Ishikawa (cell line): Measurements from ENCODE around the gene WNT11.

Experiments used
- CEBPB ChIP-seq: IDR thresholded peaks from 2 replicates; pipeline ENCODE4 v1.6.1; 2012
- CREB1 ChIP-seq: IDR thresholded peaks from 2 replicates; pipeline ENCODE4 v1.6.1; 2012; ENCODE audit warnings: low read depth
- EGR1 ChIP-seq: IDR thresholded peaks from 2 replicates; pipeline ENCODE4 v1.6.1; 2012
- EP300 ChIP-seq: IDR thresholded peaks from 2 replicates; pipeline ENCODE4 v1.6.1; 2012; ENCODE audit warnings: borderline replicate concordance
- FOXM1 ChIP-seq: IDR thresholded peaks from 2 replicates; pipeline ENCODE4 v1.6.1; 2012; ENCODE audit warnings: low read depth, borderline replicate concordance
- NFIC ChIP-seq: IDR thresholded peaks from 2 replicates; pipeline ENCODE4 v1.6.1; 2012
- RAD21 ChIP-seq: IDR thresholded peaks from 2 replicates; pipeline ENCODE4 v1.6.1; 2012; ENCODE audit warnings: low read depth
- TAF1 ChIP-seq: IDR thresholded peaks from 2 replicates; pipeline ENCODE4 v1.6.1; 2012; ENCODE audit warnings: low read depth, mild to moderate bottlenecking
- TCF12 ChIP-seq: IDR thresholded peaks from 2 replicates; pipeline ENCODE4 v1.6.1; 2012; ENCODE audit warnings: low read depth
- TEAD4 ChIP-seq: IDR thresholded peaks from 2 replicates; pipeline ENCODE4 v1.6.1; 2012
- YY1 ChIP-seq: IDR thresholded peaks from 2 replicates; pipeline ENCODE4 v1.6.1; 2012; ENCODE audit warnings: low read depth
- TF ChIP-seq, protein P1 (sequence below): IDR thresholded peaks from 2 replicates; pipeline ENCODE4 v1.6.1; 2012
- TF ChIP-seq, protein P2 (sequence below): IDR thresholded peaks from 2 replicates; pipeline ENCODE4 v1.6.1; 2012; ENCODE audit warnings: low read depth, mild to moderate bottlenecking

DNA sequence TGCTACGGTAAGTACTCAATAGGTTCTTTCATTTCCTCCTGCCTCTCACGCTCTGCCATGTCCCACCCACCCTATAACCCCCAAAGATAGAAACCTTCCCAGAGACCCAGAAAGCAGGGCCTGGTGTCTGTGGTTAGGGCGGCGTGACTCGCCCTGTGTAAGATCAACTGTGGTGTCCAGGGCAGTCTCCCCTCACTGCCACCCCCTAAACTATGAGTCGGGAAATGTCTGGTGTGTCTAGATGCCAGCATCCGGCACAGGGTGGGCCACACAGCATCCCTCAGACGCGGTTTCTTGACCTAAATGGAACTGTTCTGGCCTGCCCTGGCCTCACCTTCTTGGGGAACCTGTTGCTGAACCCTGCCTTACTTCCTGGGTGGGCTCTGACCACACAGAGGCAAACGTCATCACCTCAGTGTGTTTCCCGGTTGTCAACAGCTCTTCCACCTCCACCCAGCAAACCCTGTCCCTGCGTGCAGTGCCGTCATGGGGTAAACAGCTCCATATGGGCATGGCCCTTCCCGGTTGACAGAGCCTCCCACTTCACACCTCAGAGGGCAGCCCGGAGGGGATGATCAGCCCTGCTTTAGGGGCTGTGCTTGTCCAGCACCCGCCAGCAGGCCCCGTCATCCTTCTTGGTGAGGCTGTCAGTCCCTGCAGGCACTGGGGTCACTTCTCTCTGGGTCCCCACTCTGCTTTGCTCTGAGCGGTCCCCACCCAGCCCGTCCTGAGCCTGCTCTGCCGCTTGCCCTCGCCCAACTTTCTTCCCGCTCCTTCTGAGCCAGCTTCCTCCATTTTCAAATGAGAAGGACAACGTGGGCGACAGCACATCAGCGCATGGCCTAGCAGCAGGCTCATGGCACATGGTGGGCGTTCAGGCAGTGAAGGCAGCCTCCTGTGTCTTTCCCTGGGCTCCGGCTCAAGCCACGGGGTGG lies 6.0 kb downstream of the WNT11 start:
- TF ChIP-seq, protein P1, sequence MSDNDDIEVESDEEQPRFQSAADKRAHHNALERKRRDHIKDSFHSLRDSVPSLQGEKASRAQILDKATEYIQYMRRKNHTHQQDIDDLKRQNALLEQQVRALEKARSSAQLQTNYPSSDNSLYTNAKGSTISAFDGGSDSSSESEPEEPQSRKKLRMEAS: 0 out of 2 replicates have a peak, but pooled peaks have one; percentile 17
- TF ChIP-seq TAF1 (no peak), EP300 (no peak), EGR1 (no peak), RAD21 (no peak), TEAD4 (no peak), YY1 (no peak), CEBPB (no peak), TCF12 (no peak), CREB1 (no peak), NFIC (no peak), FOXM1 (no peak)
- TF ChIP-seq, protein P2, sequence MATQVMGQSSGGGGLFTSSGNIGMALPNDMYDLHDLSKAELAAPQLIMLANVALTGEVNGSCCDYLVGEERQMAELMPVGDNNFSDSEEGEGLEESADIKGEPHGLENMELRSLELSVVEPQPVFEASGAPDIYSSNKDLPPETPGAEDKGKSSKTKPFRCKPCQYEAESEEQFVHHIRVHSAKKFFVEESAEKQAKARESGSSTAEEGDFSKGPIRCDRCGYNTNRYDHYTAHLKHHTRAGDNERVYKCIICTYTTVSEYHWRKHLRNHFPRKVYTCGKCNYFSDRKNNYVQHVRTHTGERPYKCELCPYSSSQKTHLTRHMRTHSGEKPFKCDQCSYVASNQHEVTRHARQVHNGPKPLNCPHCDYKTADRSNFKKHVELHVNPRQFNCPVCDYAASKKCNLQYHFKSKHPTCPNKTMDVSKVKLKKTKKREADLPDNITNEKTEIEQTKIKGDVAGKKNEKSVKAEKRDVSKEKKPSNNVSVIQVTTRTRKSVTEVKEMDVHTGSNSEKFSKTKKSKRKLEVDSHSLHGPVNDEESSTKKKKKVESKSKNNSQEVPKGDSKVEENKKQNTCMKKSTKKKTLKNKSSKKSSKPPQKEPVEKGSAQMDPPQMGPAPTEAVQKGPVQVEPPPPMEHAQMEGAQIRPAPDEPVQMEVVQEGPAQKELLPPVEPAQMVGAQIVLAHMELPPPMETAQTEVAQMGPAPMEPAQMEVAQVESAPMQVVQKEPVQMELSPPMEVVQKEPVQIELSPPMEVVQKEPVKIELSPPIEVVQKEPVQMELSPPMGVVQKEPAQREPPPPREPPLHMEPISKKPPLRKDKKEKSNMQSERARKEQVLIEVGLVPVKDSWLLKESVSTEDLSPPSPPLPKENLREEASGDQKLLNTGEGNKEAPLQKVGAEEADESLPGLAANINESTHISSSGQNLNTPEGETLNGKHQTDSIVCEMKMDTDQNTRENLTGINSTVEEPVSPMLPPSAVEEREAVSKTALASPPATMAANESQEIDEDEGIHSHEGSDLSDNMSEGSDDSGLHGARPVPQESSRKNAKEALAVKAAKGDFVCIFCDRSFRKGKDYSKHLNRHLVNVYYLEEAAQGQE: no peak
